ENCODE data around the gene CMSS1.

CMSS1 gene

DNA sequence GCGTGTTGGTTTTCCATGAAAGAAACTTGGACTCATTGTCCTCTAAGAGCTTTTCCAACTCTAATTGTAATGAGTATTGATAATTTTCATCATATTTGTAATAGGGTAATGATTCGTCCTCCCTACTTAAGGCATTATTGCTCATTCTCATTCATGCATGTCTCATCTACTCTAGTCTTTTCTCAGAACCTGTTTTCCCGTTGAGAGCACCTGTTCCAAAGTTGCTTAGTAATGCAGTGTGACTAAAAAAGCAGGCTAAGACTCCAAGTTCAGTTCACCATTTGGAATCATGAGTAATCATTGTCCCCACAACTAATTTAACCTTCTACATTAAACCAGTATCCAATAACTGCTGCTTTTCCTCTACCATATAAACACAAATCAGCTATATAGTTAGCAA is 212.7 kb downstream of the CMSS1 start:
- no peak for DNase-seq (ENCODE audit: extremely low read depth, low read depth)
- no peak overlapping the region for H3K4me3 ChIP-seq (replicated peaks; ENCODE audit: low read depth, low read length)
- TF ChIP-seq, protein P1, sequence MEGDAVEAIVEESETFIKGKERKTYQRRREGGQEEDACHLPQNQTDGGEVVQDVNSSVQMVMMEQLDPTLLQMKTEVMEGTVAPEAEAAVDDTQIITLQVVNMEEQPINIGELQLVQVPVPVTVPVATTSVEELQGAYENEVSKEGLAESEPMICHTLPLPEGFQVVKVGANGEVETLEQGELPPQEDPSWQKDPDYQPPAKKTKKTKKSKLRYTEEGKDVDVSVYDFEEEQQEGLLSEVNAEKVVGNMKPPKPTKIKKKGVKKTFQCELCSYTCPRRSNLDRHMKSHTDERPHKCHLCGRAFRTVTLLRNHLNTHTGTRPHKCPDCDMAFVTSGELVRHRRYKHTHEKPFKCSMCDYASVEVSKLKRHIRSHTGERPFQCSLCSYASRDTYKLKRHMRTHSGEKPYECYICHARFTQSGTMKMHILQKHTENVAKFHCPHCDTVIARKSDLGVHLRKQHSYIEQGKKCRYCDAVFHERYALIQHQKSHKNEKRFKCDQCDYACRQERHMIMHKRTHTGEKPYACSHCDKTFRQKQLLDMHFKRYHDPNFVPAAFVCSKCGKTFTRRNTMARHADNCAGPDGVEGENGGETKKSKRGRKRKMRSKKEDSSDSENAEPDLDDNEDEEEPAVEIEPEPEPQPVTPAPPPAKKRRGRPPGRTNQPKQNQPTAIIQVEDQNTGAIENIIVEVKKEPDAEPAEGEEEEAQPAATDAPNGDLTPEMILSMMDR (IDR thresholded peaks at IDR 0.05; ENCODE audit: low read depth, low read length, missing control alignments) = no peak

DNA sequence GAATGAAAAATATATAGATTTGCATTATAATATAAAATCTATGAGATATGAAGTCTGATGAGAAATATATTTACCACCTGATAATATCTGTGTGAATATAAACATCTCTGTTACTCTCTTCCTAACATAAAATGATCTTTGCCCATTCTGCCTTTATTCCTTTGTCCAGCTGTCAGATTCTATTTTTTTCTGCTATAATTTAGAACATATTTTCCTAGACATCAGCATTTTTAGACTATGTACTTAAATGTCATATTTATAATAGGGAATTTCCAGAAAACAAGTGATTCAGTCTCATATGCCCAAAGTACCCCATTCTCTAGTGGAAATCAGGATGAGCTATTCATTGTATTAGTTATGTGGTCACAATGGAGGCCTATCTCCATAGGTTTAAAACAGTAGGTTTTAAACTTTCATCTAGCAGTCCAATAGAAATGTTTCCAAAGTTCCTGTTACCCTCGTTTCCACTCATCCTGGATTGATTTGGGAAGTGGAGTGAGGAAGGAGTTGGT is 213.3 kb downstream of the CMSS1 start:
- no peak for DNase-seq (ENCODE audit: extremely low read depth, low read depth)
- TF ChIP-seq, protein P1 (IDR thresholded peaks at IDR 0.05; ENCODE audit: low read depth, low read length, missing control alignments) = no peak
- H3K4me3 ChIP-seq (replicated peaks; ENCODE audit: low read depth, low read length) = no peak overlapping the region

DNA sequence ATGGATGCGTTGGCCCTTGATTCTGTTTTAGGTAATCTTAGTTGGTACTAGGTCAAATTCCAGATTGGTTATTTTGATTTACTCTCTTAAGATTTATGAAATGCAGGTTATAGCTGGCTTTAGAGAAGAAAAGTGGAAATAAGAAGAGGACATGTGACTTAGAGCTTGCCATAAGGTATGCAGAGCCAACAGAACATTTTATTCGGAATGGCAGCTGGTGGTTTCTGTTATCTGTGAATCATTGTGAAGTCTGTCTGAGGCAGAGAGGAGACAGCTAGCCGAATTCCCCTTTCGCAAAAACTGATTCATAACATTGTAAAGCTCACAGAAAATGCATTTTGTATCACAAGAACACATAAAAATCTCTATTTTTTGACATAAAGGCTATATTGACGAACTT is 214.6 kb downstream of the CMSS1 start:
- H3K4me3 ChIP-seq (replicated peaks; ENCODE audit: low read depth, low read length) = no peak overlapping the region
- TF ChIP-seq, protein P1 (IDR thresholded peaks at IDR 0.05; ENCODE audit: low read depth, low read length, missing control alignments) = no peak
- no peak for DNase-seq (ENCODE audit: extremely low read depth, low read depth)

DNA sequence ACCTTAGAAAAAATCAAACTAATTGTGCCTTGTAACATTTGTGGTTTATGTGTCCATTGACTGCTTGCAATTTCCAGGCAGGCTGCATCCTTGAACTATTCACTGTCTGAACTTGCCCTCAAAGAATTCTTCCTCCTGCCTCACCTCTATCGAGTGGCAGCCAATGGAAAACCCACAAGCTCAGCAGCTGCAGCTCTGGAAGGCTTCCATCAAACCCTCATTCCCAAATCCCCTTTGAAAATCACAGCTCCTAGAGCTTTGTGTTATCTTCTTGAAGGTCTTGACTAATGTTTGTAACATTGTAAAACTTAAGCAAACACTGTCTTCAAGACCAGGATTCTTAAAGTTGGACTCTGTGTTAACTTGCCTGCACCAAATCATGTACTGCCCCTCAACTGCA is 215.5 kb downstream of the CMSS1 start:
- DNase-seq (ENCODE audit: extremely low read depth, low read depth) = no peak
- H3K4me3 ChIP-seq (replicated peaks; ENCODE audit: low read depth, low read length) = no peak overlapping the region
- TF ChIP-seq, protein P1 (IDR thresholded peaks at IDR 0.05; ENCODE audit: low read depth, low read length, missing control alignments) = no peak

DNA sequence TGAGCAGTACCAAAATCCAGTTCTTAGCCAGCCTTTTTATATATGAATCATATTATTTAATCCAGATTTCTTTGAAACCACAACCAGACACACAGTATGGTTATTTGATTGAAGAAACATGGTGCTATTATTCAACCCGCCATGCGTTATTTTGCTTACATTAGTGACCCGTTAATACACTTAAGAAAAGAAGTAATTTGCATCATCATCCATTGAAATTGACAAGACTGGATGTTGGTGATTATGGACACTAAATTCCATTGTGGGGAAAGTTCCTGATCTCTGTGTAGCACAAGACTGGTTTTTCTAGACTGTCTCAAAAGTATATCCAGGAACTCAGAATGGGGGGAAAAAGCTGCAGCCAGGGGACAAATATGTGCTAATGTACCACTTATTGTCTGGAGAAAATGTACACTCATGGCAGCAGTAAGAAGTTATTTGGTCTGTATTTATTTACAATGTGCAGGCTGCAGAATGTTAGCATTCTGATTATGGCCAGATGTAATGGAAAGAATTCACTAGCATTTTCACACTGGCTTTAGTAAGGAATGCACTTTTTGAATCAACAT is 216.3 kb downstream of the CMSS1 start:
- peak; percentile 59 for DNase-seq (ENCODE audit: extremely low read depth, low read depth)
- H3K4me3 ChIP-seq (replicated peaks; ENCODE audit: low read depth, low read length) = no peak overlapping the region
- TF ChIP-seq, protein P1 (IDR thresholded peaks at IDR 0.05; ENCODE audit: low read depth, low read length, missing control alignments) = no peak

DNA sequence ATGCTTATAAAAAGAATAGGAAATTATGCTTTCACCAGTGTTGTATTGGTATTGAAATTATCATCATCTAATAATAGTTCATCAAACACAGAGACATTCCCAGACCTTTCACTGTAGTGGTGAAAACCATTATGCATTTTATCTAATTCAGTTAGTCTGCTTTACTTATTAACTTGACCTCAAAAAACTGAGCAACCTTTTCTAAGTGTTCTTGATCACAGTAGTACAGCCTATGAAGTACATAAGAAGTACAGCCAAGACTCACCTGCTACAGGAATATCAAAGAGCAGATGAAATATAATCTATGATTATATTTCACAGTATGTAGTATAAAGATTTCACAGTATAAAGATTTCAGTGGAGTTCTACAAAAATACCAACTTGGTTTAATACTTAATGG is 221.4 kb downstream of the CMSS1 start:
- TF ChIP-seq, protein P1 (IDR thresholded peaks at IDR 0.05; ENCODE audit: low read depth, low read length, missing control alignments) = no peak
- H3K4me3 ChIP-seq (replicated peaks; ENCODE audit: low read depth, low read length) = no peak overlapping the region
- no peak for DNase-seq (ENCODE audit: extremely low read depth, low read depth)
